A673 (cell line): ENCODE measurements around the gene PATE1. TPM values are rescaled to one million over a fixed set of nuclear protein-coding genes. Genes with fewer than 3 reads are reported as not detected.

Experiments used
- BruUV-seq: library from RNA; stranded (reverse); fragments of 400-500 nt; replicated peaks from 2 replicates; lab custom pipeline; 2021; lab: Mats Ljungman, UMichigan
- CTCF ChIA-PET: fragments of 300-600 bp; sonication (Branson Sonifier 250); formaldehyde crosslinking; loops from one replicate; lab custom pipeline; 2022; ENCODE audit warnings: antibody characterized with exemption; lab: Charles Lee
- POLR2A ChIA-PET: fragments of 300-600 bp; sonication (Branson Sonifier 250); formaldehyde crosslinking; loops from one replicate; lab custom pipeline; 2022; ENCODE audit warnings: antibody characterized with exemption; ENCODE audit not compliant: low non-redundant PET; lab: Charles Lee
- DNase-seq: peaks from one replicate; pipeline ENCODE4 v3.0.0-alpha.2; 2015; ENCODE audit warnings: low spot score
- H3K27ac ChIP-seq: fragments of 200-600 bp; sonication (generic); 2 replicates; pipeline ENCODE4 v1.5.1; 2016; ENCODE audit warnings: mixed run types, low read depth, mild to moderate bottlenecking, mixed read lengths, antibody characterized with exemption, low read length; ENCODE audit not compliant: poor library complexity, severe bottlenecking
- H3K27me3 ChIP-seq: fragments of 200-600 bp; sonication (generic); replicated peaks from 2 replicates; pipeline ENCODE4 v1.6.1; 2017; ENCODE audit warnings: mixed run types, low read depth, mild to moderate bottlenecking, mixed read lengths, antibody characterized with exemption, low read length; ENCODE audit not compliant: insufficient read depth, poor library complexity
- H3K36me3 ChIP-seq: fragments of 200-600 bp; sonication (generic); 2 replicates; pipeline ENCODE4 v1.6.1; 2016; ENCODE audit warnings: mixed run types, mild to moderate bottlenecking, mixed read lengths, antibody characterized with exemption, low read length; ENCODE audit not compliant: insufficient read depth, poor library complexity, severe bottlenecking
- H3K4me1 ChIP-seq: fragments of 200-600 bp; sonication (generic); 2 replicates; pipeline ENCODE4 v1.6.1; 2017; ENCODE audit warnings: mixed run types, mild to moderate bottlenecking, mixed read lengths, antibody characterized with exemption, low read length; ENCODE audit not compliant: insufficient read depth, poor library complexity, severe bottlenecking
- H3K4me3 ChIP-seq: fragments of 200-600 bp; sonication (generic); 2 replicates; pipeline ENCODE4 v1.5.1; 2016; ENCODE audit warnings: low read depth, mixed run types, mild to moderate bottlenecking, mixed read lengths, low read length; ENCODE audit not compliant: poor library complexity, severe bottlenecking
- H3K9me3 ChIP-seq: fragments of 200-600 bp; sonication (generic); 2 replicates; pipeline ENCODE4 v1.6.1; 2016; ENCODE audit warnings: mixed run types, low read depth, mild to moderate bottlenecking, mixed read lengths, antibody characterized with exemption, low read length; ENCODE audit not compliant: poor library complexity, severe bottlenecking
- EZH2 ChIP-seq: fragments of 200-600 bp; sonication (generic); IDR thresholded peaks from 2 replicates; pipeline ENCODE4 v1.6.1; 2017; ENCODE audit warnings: borderline replicate concordance, low read depth, mild to moderate bottlenecking, mixed read lengths, antibody characterized with exemption, low read length; ENCODE audit not compliant: poor library complexity, severe bottlenecking
- intact Hi-C: fragments of 100-400 bp; cut with micrococcal nuclease; formaldehyde crosslinking; loops from one replicate; pipeline ENCODE4 v1.10.0; 2022; ENCODE audit not compliant: unreplicated experiment
- total RNA-seq: library from RNA; stranded (reverse); gene quantifications from 2 replicates; pipeline ENCODE4 v1.2.3, GENCODE V29; 2021
- TF ChIP-seq, protein P1 (sequence below): fragments of 300-800, 200-600 bp; sonication (generic); conservative IDR thresholded peaks from 2 replicates; pipeline ENCODE4 v1.5.1; 2017; ENCODE audit warnings: low read depth, mild to moderate bottlenecking, antibody characterized with exemption, low read length, moderate library complexity, mixed read lengths

PATE1 gene
- total RNA-seq, 1 experiment from 2014 or later: not detected

GRCh38 chr11:125756050-125756449 is 10.0 kb downstream of the PATE1 start:
- H3K4me3 ChIP-seq: no peak overlapping the region
- BruUV-seq: no TSS peak
- no peak overlapping the region for H3K27ac ChIP-seq
- POLR2A ChIA-PET: no interaction called here
- CTCF ChIA-PET: no interaction called here
- no peaks in the 10 kb centered on the region for H3K9me3 ChIP-seq
- no peaks in the 10 kb centered on the region for H3K4me1 ChIP-seq
- no peak for TF ChIP-seq EZH2
- TF ChIP-seq, protein P1, sequence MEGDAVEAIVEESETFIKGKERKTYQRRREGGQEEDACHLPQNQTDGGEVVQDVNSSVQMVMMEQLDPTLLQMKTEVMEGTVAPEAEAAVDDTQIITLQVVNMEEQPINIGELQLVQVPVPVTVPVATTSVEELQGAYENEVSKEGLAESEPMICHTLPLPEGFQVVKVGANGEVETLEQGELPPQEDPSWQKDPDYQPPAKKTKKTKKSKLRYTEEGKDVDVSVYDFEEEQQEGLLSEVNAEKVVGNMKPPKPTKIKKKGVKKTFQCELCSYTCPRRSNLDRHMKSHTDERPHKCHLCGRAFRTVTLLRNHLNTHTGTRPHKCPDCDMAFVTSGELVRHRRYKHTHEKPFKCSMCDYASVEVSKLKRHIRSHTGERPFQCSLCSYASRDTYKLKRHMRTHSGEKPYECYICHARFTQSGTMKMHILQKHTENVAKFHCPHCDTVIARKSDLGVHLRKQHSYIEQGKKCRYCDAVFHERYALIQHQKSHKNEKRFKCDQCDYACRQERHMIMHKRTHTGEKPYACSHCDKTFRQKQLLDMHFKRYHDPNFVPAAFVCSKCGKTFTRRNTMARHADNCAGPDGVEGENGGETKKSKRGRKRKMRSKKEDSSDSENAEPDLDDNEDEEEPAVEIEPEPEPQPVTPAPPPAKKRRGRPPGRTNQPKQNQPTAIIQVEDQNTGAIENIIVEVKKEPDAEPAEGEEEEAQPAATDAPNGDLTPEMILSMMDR: no peak
- H3K27me3 ChIP-seq: peaks cover 29% of the 10 kb centered on the region
- DNase-seq: no peak
- intact Hi-C loops: no loop called here
- H3K36me3 ChIP-seq: no peaks in the 10 kb centered on the region

GRCh38 chr11:125762445-125762844 is 16.4 kb downstream of the PATE1 start:
- ChIA-PET CTCF (no interaction called here), POLR2A (no interaction called here)
- Histone ChIP-seq H3K27ac (no peak overlapping the region), H3K36me3 (no peaks in the 10 kb centered on the region), H3K4me3 (no peak overlapping the region), H3K27me3 (peaks cover 32% of the 10 kb centered on the region), H3K4me1 (no peaks in the 10 kb centered on the region), H3K9me3 (no peaks in the 10 kb centered on the region)
- no peak for TF ChIP-seq EZH2
- no peak for DNase-seq
- BruUV-seq: no TSS peak
- intact Hi-C loops: no loop called here

- H3K36me3 ChIP-seq: no peaks in the 10 kb centered on the region
- DNase-seq: no peak
- H3K4me1 ChIP-seq: no peaks in the 10 kb centered on the region
- H3K9me3 ChIP-seq: no peaks in the 10 kb centered on the region
- ChIA-PET POLR2A (interaction anchor here (0.7 kb wide), 1 partner anchor 1469 kb away, joined by 3 read pairs; no protein-coding TSS in a partner anchor), CTCF (no interaction called here)
- intact Hi-C loops: no loop called here
- no peak overlapping the region for H3K27ac ChIP-seq
- no peak overlapping the region for H3K4me3 ChIP-seq
- TF ChIP-seq, protein P1: no peak
- TF ChIP-seq EZH2: no peak
- no TSS peak for BruUV-seq
- H3K27me3 ChIP-seq: peaks cover 42% of the 10 kb centered on the region
Measured at GRCh38 chr11:125763483-125763882, 17.4 kb downstream of the PATE1 start.

- Histone ChIP-seq H3K4me3 (no peak overlapping the region), H3K36me3 (no peaks in the 10 kb centered on the region), H3K9me3 (no peaks in the 10 kb centered on the region), H3K4me1 (no peaks in the 10 kb centered on the region), H3K27me3 (peaks cover 67% of the 10 kb centered on the region), H3K27ac (no peak overlapping the region)
- intact Hi-C loops: no loop called here
- ChIA-PET CTCF (no interaction called here), POLR2A (no interaction called here)
- TF ChIP-seq, protein P1: no peak
- TF ChIP-seq EZH2: no peak
- no peak for DNase-seq
- BruUV-seq: no TSS peak
Measured at GRCh38 chr11:125766251-125766650, 20.2 kb downstream of the PATE1 start.
